ENCODE results near the gene ARID5A.
"Not testable (repeated sequence)": the region's sequence is repeated elsewhere in the genome, so short reads cannot be mapped to it uniquely, and the experiment has no call there.

ARID5A gene
- total RNA-seq = 159 to 261 (median 198) reads per million in 3 donors

- Histone ChIP-seq H3K4me1 (ENCODE audit: control insufficient read depth, insufficient read depth, low read length, poor library complexity, severe bottlenecking) (peaks cover 43% of the 10 kb centered on the region), H3K27me3 (replicated peaks; ENCODE audit: control insufficient read depth, insufficient read depth, low read length, poor library complexity, severe bottlenecking) (no peaks in the 10 kb centered on the region)
Observed at GRCh38 chr2:96536445-96537065, at the start of gene ARID5A. ARID5A (plus strand) TSS chr2:96536752; CDS start chr2:96536827, 75 bp downstream.

GRCh38 chr2:96489261-96489660, 47.3 kb upstream of the ARID5A start:
- H3K9me3 ChIP-seq (ENCODE audit: control insufficient read depth, low read length) = no peaks in the 10 kb centered on the region
- peaks cover 16% of the 10 kb centered on the region for H3K4me1 ChIP-seq (ENCODE audit: control insufficient read depth, insufficient read depth, low read length, poor library complexity, severe bottlenecking)
- DNase-seq = no peak
- H3K4me3 ChIP-seq (ENCODE audit: insufficient read depth, low read depth, low read length, poor library complexity, severe bottlenecking) = no peak overlapping the region
- no peak overlapping the region for H3K27ac ChIP-seq (ENCODE audit: insufficient read depth, low read length, poor library complexity, severe bottlenecking)
- no peaks in the 10 kb centered on the region for H3K36me3 ChIP-seq (ENCODE audit: control insufficient read depth, insufficient read depth, low read length)
- H3K27me3 ChIP-seq (replicated peaks; ENCODE audit: control insufficient read depth, insufficient read depth, low read length, poor library complexity, severe bottlenecking) = no peaks in the 10 kb centered on the region

More at GRCh38 chr2:96536445-96537065, at the start of gene ARID5A:
- Histone ChIP-seq H3K9me3 (ENCODE audit: control insufficient read depth, low read length) (no peaks in the 10 kb centered on the region), H3K36me3 (ENCODE audit: control insufficient read depth, insufficient read depth, low read length) (peaks cover 3% of the 10 kb centered on the region), H3K27ac (ENCODE audit: insufficient read depth, low read length, poor library complexity, severe bottlenecking) (peak within 1 kb of the TSS; percentile 99), H3K4me3 (ENCODE audit: insufficient read depth, low read depth, low read length, poor library complexity, severe bottlenecking) (peak within 1 kb of the TSS; percentile 99)
- peak; percentile 85 to 88 (median 87) for DNase-seq

- Histone ChIP-seq H3K4me3 (ENCODE audit: insufficient read depth, low read depth, low read length, poor library complexity, severe bottlenecking) (no peak overlapping the region), H3K4me1 (ENCODE audit: control insufficient read depth, insufficient read depth, low read length, poor library complexity, severe bottlenecking) (peaks cover 16% of the 10 kb centered on the region), H3K36me3 (ENCODE audit: control insufficient read depth, insufficient read depth, low read length) (no peaks in the 10 kb centered on the region), H3K27ac (ENCODE audit: insufficient read depth, low read length, poor library complexity, severe bottlenecking) (no peak overlapping the region), H3K9me3 (ENCODE audit: control insufficient read depth, low read length) (no peaks in the 10 kb centered on the region), H3K27me3 (replicated peaks; ENCODE audit: control insufficient read depth, insufficient read depth, low read length, poor library complexity, severe bottlenecking) (no peaks in the 10 kb centered on the region)
- no peak for DNase-seq
Observed at GRCh38 chr2:96489663-96490062, 46.9 kb upstream of the ARID5A start.

GRCh38 chr2:96491860-96492497, 44.6 kb upstream of the ARID5A start:
- H3K4me3 ChIP-seq (ENCODE audit: insufficient read depth, low read depth, low read length, poor library complexity, severe bottlenecking) = no peak overlapping the region
- no peaks in the 10 kb centered on the region for H3K9me3 ChIP-seq (ENCODE audit: control insufficient read depth, low read length)
- H3K36me3 ChIP-seq (ENCODE audit: control insufficient read depth, insufficient read depth, low read length) = no peaks in the 10 kb centered on the region
- H3K27ac ChIP-seq (ENCODE audit: insufficient read depth, low read length, poor library complexity, severe bottlenecking) = no peak overlapping the region
- no peak for DNase-seq
- H3K4me1 ChIP-seq (ENCODE audit: control insufficient read depth, insufficient read depth, low read length, poor library complexity, severe bottlenecking) = no peaks in the 10 kb centered on the region
- no peaks in the 10 kb centered on the region for H3K27me3 ChIP-seq (replicated peaks; ENCODE audit: control insufficient read depth, insufficient read depth, low read length, poor library complexity, severe bottlenecking)

GRCh38 chr2:96493072-96493471, 43.5 kb upstream of the ARID5A start:
- no peak for DNase-seq
- H3K4me3 ChIP-seq (ENCODE audit: insufficient read depth, low read depth, low read length, poor library complexity, severe bottlenecking) = no peak overlapping the region

GRCh38 chr2:96494188-96494587, 42.4 kb upstream of the ARID5A start:
- H3K4me1 ChIP-seq (ENCODE audit: control insufficient read depth, insufficient read depth, low read length, poor library complexity, severe bottlenecking) = no peaks in the 10 kb centered on the region
- no peaks in the 10 kb centered on the region for H3K36me3 ChIP-seq (ENCODE audit: control insufficient read depth, insufficient read depth, low read length)
- no peak overlapping the region for H3K4me3 ChIP-seq (ENCODE audit: insufficient read depth, low read depth, low read length, poor library complexity, severe bottlenecking)
- no peak overlapping the region for H3K27ac ChIP-seq (ENCODE audit: insufficient read depth, low read length, poor library complexity, severe bottlenecking)
- H3K27me3 ChIP-seq (replicated peaks; ENCODE audit: control insufficient read depth, insufficient read depth, low read length, poor library complexity, severe bottlenecking) = no peaks in the 10 kb centered on the region
- H3K9me3 ChIP-seq (ENCODE audit: control insufficient read depth, low read length) = no peaks in the 10 kb centered on the region
- no peak for DNase-seq

More at GRCh38 chr2:96493072-96493471, 43.5 kb upstream of the ARID5A start:
- Histone ChIP-seq H3K27ac (ENCODE audit: insufficient read depth, low read length, poor library complexity, severe bottlenecking) (no peak overlapping the region), H3K9me3 (ENCODE audit: control insufficient read depth, low read length) (no peaks in the 10 kb centered on the region), H3K27me3 (replicated peaks; ENCODE audit: control insufficient read depth, insufficient read depth, low read length, poor library complexity, severe bottlenecking) (no peaks in the 10 kb centered on the region), H3K4me1 (ENCODE audit: control insufficient read depth, insufficient read depth, low read length, poor library complexity, severe bottlenecking) (no peaks in the 10 kb centered on the region), H3K36me3 (ENCODE audit: control insufficient read depth, insufficient read depth, low read length) (no peaks in the 10 kb centered on the region)

GRCh38 chr2:96495982-96496629, 40.4 kb upstream of the ARID5A start:
- no peak overlapping the region for H3K27ac ChIP-seq (ENCODE audit: insufficient read depth, low read length, poor library complexity, severe bottlenecking)
- no peak for DNase-seq
- H3K4me1 ChIP-seq (ENCODE audit: control insufficient read depth, insufficient read depth, low read length, poor library complexity, severe bottlenecking) = no peaks in the 10 kb centered on the region
- H3K27me3 ChIP-seq (replicated peaks; ENCODE audit: control insufficient read depth, insufficient read depth, low read length, poor library complexity, severe bottlenecking) = no peaks in the 10 kb centered on the region
- no peaks in the 10 kb centered on the region for H3K9me3 ChIP-seq (ENCODE audit: control insufficient read depth, low read length)
- H3K36me3 ChIP-seq (ENCODE audit: control insufficient read depth, insufficient read depth, low read length) = no peaks in the 10 kb centered on the region
- H3K4me3 ChIP-seq (ENCODE audit: insufficient read depth, low read depth, low read length, poor library complexity, severe bottlenecking) = no peak overlapping the region

GRCh38 chr2:96498021-96498431, 38.5 kb upstream of the ARID5A start:
- Histone ChIP-seq H3K27ac (ENCODE audit: insufficient read depth, low read length, poor library complexity, severe bottlenecking) (no peak overlapping the region), H3K4me3 (ENCODE audit: insufficient read depth, low read depth, low read length, poor library complexity, severe bottlenecking) (no peak overlapping the region), H3K27me3 (replicated peaks; ENCODE audit: control insufficient read depth, insufficient read depth, low read length, poor library complexity, severe bottlenecking) (no peaks in the 10 kb centered on the region), H3K4me1 (ENCODE audit: control insufficient read depth, insufficient read depth, low read length, poor library complexity, severe bottlenecking) (peaks cover 12% of the 10 kb centered on the region), H3K9me3 (ENCODE audit: control insufficient read depth, low read length) (no peaks in the 10 kb centered on the region), H3K36me3 (ENCODE audit: control insufficient read depth, insufficient read depth, low read length) (no peaks in the 10 kb centered on the region)
- no peak for DNase-seq

GRCh38 chr2:96498611-96499010, 37.9 kb upstream of the ARID5A start:
- H3K4me1 ChIP-seq (ENCODE audit: control insufficient read depth, insufficient read depth, low read length, poor library complexity, severe bottlenecking) = peaks cover 12% of the 10 kb centered on the region
- not testable (repeated sequence) for H3K4me3 ChIP-seq (ENCODE audit: insufficient read depth, low read depth, low read length, poor library complexity, severe bottlenecking); DNase-seq; H3K36me3 ChIP-seq (ENCODE audit: control insufficient read depth, insufficient read depth, low read length); H3K9me3 ChIP-seq (ENCODE audit: control insufficient read depth, low read length); H3K27ac ChIP-seq (ENCODE audit: insufficient read depth, low read length, poor library complexity, severe bottlenecking); H3K27me3 ChIP-seq (replicated peaks; ENCODE audit: control insufficient read depth, insufficient read depth, low read length, poor library complexity, severe bottlenecking)

All from effector memory CD4-positive, alpha-beta T cell (primary cell).